ENCODE results near the gene RBBP8NL. TPM values are rescaled to one million over a fixed set of nuclear protein-coding genes. Genes with fewer than 3 reads are reported as not detected.

Gene RBBP8NL
- total and polyA plus RNA-seq, 9 of the 15 experiments (the other 6 are each of a cell fraction or from before 2014, with no cell fraction given), result not detected

- TF ChIP-seq ASH1L (IDR thresholded peaks at IDR 0.05; ENCODE audit: borderline replicate concordance, low read depth, partially characterized antibody), result no peak
- TF ChIP-seq GABPB1 (CRISPR knock-in tag; IDR thresholded peaks at IDR 0.05), result peak; percentile 79
- no peak for TF ChIP-seq ZNF766 (CRISPR knock-in tag; conservative IDR thresholded peaks at IDR 0.05)
- no peak for TF ChIP-seq BDP1 (IDR thresholded peaks at IDR 0.05; ENCODE audit: insufficient read depth, insufficient read length)
- no peak for TF ChIP-seq BCLAF1 (IDR thresholded peaks at IDR 0.05; ENCODE audit: borderline replicate concordance in 1 of 2, control insufficient read depth in 1 of 2, low read depth in 2 of 2, low read length in 1 of 2)
- TF ChIP-seq ZNF778 (CRISPR knock-in tag; IDR thresholded peaks at IDR 0.05), result no peak
- no peak for TF ChIP-seq DEAF1 (CRISPR knock-in tag; IDR thresholded peaks at IDR 0.05)
- no peak for TF ChIP-seq ZNF212 (CRISPR knock-in tag; IDR thresholded peaks at IDR 0.05)
- no peak for TF ChIP-seq HDGF (IDR thresholded peaks at IDR 0.05)
- TF ChIP-seq ZNF780A (CRISPR knock-in tag; IDR thresholded peaks at IDR 0.05), result no peak
- TF ChIP-seq CREB3 (tag; conservative IDR thresholded peaks at IDR 0.05; ENCODE audit: low read depth), result no peak
- TF ChIP-seq ZNF445 (CRISPR knock-in tag; IDR thresholded peaks at IDR 0.05; ENCODE audit: low read depth), result no peak
- TF ChIP-seq EZH2 (IDR thresholded peaks at IDR 0.05; ENCODE audit: borderline replicate concordance, low read depth, low read length), result no peak
- no peak for TF ChIP-seq NR4A1 (CRISPR knock-in tag; IDR thresholded peaks at IDR 0.05)
- no peak for TF ChIP-seq NR4A1 (tag; IDR thresholded peaks at IDR 0.05)
- no peak for TF ChIP-seq DNMT1 (IDR thresholded peaks at IDR 0.05)
Measured at GRCh38 chr20:62476056-62476838, 48.9 kb upstream of the RBBP8NL start (continued).

Data from K562 (cell line).